ENCODE results near the gene PRODH2.

PRODH2 gene

GRCh38 chr19:35757231-35757748 lies 55.4 kb downstream of the PRODH2 start:
- DNase-seq, result no peak

DNA sequence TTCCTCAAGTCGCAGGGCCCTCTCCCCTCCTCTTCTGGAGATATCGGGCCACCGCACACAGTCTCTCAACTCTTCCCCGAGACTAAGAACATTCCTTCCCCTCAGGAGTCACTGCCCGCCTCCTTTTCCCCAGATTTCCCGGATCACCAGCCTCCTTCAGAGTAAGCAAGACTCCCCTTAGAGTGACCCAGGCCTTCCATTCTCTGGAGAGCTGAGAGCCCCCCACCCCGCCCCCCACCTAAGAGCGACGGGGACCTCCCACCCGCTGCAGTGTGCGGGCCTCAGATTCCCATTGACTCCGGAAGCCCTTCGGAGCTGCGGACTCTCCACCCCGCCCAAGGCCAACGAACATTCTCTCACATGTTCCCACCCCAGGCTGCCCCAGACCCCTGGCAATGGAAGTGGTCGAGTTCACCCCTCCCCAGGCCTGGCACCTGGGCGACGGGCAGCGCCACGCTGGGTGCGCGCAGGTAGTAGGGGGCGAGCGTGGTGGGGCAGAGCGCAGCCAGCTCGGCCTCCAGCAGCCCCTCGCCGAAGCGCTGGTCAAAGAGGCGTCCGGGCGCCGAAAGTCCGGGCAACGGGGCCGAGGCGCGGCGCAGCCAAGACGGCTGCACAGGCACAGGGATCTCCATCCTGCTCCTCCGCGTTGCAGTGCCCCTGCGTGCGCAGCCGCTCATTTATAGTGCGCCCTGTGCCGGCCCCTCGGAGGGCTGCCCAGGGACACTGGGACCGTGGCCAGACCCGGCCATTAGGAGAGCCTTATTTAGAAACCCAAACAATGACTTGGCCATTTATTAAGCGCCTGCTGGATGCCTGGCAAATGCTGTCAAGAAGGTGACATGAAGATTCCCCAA lies 56.0 kb downstream of the PRODH2 start, which contains the start of gene HSPB6:
TSS of gene HSPB6 (minus strand) at position 653 of the 854 bp plus-strand sequence. CDS start at position 632, 21 bp downstream.
- DNase-seq, result no peak

DNA sequence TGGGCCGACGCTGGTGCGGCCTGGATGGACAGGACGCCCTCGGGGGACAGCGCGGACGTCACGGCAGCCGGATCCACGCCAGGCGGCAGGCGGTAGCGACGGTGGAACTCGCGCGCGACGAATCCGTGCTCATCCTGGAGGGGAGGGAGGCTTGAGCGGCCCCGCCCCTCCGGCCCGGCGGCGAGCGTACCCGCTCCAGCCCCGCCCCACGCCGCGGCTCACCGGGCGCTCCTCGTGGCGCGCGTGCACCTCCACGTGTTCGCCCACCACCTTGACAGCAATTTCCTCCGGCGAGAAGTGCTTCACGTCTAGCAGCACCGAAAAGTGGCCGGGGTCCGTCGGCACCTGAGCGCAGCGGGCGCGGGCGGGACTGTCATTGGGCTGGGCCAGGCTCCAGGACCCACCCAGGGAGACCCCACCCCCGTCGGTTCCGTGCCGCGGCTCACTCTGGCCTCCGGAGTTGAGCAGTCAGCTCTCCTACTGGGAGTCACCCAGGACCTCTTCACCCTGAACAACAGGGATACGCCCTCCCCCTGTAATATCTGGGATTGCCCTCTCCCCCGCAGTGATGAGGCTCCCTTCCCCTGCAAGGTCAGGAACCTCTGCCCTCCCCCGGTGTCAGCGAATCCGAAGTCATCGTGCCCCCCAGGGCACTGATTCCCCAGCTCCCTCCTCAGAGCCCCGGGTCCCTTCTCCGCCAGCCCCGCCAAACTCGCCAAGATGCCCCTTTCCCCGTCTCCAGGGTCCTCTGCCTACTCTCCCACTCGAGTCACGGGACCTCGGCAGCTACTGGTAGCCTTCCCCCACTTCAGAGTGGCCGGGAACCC lies 56.9 kb downstream of the PRODH2 start:
- no peak for DNase-seq

DNA sequence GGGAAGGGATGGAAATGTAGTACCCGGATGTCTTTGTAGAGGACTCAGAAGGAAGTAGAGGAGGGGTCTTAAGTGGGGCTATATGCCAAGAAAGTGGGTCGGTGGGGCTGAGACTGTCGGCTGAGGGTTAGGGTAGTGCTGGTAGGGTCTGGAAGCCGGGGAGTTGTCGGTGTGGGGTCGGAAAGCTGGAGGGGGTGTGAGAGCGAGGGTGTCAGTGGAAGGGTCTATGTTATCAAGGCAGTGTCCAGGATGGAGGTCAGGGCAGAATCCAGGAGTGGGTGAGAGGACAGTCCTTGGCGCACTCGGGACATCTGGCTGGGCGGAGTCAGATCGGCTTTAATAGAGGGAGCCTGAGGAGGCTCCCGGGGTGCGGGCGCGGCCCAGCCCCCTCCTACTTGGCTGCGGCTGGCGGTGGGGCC lies 57.5 kb downstream of the PRODH2 start:
- DNase-seq, result no peak

DNA sequence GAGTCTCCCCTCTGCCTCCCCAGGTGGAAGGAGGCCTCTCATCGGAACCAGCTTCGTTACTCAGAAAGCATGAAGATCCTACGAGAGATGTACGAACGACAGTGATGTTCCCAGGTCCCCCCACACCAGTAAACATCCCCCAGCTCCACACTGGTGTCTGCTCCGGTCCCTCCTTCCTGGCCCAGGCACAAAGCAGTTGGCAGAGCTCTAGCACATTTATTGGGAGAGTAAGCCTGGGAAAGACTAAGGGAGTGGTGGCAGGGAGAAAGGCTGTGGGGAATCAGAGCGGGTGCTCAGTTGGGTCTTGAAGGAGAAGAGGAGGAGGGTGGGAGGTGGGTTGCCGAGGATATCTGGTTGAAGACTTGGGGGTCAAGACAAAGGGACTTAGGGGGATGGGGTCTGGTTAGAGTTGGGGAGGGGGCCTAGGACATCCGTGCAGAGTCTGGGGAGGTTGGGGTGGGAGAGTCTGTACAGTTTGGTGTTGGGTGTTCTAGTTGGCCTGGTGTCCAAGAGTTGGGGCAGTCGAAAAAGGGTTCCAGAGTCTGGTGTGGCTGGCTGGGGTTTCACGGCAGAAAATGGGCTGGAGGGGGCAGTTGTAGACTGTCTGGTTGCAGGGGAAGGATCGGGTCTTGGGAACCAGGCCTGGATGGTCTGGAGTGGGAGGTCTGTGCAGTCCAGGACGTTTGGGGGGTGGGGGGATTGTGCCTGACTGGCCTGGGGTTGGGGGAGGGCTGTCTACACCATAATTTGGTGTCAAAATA lies 58.1 kb downstream of the PRODH2 start:
- DNase-seq, result no peak

GRCh38 chr19:35753634-35754369 lies 58.8 kb downstream of the PRODH2 start:
- no peak for DNase-seq

- no peak for DNase-seq
These were observed 59.8 kb downstream of the PRODH2 start for GRCh38 chr19:35752746-35753350.

DNA sequence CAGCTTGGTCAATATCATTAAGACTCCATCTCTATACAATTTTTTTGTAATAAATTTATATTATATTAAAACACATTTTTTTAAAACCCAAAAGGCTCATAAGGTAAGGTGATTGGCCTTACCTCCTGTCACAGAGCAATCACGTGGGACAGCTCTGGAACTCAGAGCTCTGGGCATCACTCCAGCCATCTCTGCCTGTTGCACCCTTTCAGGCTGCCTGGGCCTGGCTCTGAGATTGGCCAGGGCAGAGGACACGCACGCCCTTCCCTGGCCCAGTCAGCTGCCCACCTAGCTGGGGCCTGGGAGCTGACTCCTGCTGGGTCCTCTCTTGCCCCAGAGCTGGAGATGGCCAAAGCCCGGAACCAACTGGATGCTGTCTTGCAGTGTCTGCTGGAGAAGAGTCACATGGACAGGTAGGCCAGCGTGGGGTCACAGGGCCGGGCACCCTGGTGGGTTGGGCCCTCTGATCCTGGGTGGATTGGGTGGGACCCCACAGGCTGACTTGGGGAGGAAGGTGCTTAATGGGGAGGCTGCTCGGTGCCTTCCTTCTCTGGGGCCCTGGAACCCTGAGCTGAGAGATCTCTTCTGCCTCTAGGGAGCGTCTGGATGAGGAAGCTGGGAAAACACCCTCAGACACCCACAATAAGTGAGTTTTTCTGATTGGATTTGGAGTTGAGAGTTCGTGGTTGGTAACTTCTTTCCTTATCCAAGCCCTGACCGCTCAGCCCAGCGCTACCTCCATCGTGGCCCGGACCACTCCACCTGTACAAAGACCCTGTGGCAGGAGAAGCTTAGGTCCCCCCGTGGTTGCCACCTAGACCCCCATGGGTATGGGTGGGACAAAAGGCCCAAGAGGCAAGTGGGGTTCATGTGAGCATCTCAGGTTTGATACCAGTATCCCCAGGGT lies 60.6 kb downstream of the PRODH2 start:
- DNase-seq, result no peak

DNA sequence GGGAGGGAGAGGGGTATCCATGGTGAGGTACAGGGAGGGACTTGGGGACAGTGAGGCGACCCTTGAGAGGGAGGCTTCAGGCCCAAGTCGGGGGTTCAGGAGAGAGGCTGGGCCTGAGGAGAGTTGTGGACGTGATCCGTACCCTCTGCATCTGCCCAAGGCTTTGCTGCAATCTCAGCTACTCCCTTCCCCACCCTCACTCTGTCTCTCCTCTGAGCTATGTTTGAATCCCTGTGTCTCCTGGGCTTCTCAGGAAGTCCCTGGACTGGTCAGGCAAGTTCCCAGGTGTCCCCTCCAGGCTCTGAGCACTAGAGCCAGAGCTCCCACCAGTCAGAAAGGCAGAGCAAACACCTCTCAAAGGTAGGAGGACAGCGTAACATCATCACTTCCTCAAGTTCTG lies 62.5 kb downstream of the PRODH2 start:
- DNase-seq, result no peak
